PC-3 (cell line): ENCODE results near the gene ZYG11B. TPM values are rescaled to one million over a fixed set of nuclear protein-coding genes. Genes with fewer than 3 reads are reported as not detected.
"Not testable (repeated sequence)": the region's sequence is repeated elsewhere in the genome, so short reads cannot be mapped to it uniquely, and the experiment has no call there.

Experiments used
- ATAC-seq: fragments of 200-7000 bp; cut with Tn5 transposase; 2 replicates; pipeline ENCODE4 v1.9.1; 2020; ENCODE audit warnings: mild to moderate bottlenecking, moderate library complexity
- BruUV-seq: library from RNA; stranded (reverse); fragments of 400-500 nt; replicated peaks from 2 replicates; lab custom pipeline; 2021; lab: Mats Ljungman, UMichigan
- CTCF ChIA-PET: fragments of 300-600 bp; sonication (Branson Sonifier 250); formaldehyde crosslinking; loops from one replicate; lab custom pipeline; 2022; ENCODE audit warnings: antibody characterized with exemption; lab: Charles Lee
- POLR2A ChIA-PET: fragments of 300-600 bp; sonication (Branson Sonifier 250); formaldehyde crosslinking; loops from one replicate; lab custom pipeline; 2022; ENCODE audit warnings: antibody characterized with exemption; ENCODE audit not compliant: unreplicated experiment; lab: Charles Lee
- DNase-seq: peaks from one replicate; pipeline ENCODE4 v3.0.0-alpha.2; 2015
- H2AFZ ChIP-seq: fragments of 300-600 bp; sonication (generic); 2 replicates; pipeline ENCODE4 v1.6.0; 2016; ENCODE audit warnings: antibody characterized with exemption, low read length
- H3F3A ChIP-seq: fragments of 300-600 bp; sonication (generic); one replicate; pipeline ENCODE4 v1.6.0; 2017; ENCODE audit warnings: antibody characterized with exemption, low read length, control low read depth, mild to moderate bottlenecking; ENCODE audit not compliant: unreplicated experiment
- H3K27ac ChIP-seq: fragments of 300-600 bp; sonication (generic); 2 replicates; pipeline ENCODE4 v1.5.1; 2016; ENCODE audit warnings: mild to moderate bottlenecking, low read length
- H3K27me3 ChIP-seq: fragments of 300-600 bp; sonication (generic); 2 replicates; pipeline ENCODE4 v1.6.1; 2016; ENCODE audit warnings: low read length, mixed read lengths
- H3K36me3 ChIP-seq: fragments of 300-600 bp; sonication (generic); 2 replicates; pipeline ENCODE4 v1.6.1; 2016; ENCODE audit warnings: low read depth, mixed run types, low read length, mixed read lengths
- H3K4me1 ChIP-seq: fragments of 300-600 bp; sonication (generic); 2 replicates; pipeline ENCODE4 v1.5.1; 2016; ENCODE audit warnings: low read length; ENCODE audit not compliant: insufficient read depth
- H3K4me2 ChIP-seq: fragments of 300-600 bp; sonication (generic); 2 replicates; pipeline ENCODE4 v1.6.0; 2016; ENCODE audit warnings: low read length
- H3K4me3 ChIP-seq: fragments of 300-600 bp; sonication (generic); 2 replicates; pipeline ENCODE4 v1.5.1; 2016; ENCODE audit warnings: mild to moderate bottlenecking, low read length, mixed read lengths
- H3K79me2 ChIP-seq: fragments of 300-600 bp; sonication (generic); 2 replicates; pipeline ENCODE4 v1.6.1; 2017; ENCODE audit warnings: low read length, mixed read lengths
- H3K9ac ChIP-seq: fragments of 300-600 bp; sonication (generic); 2 replicates; pipeline ENCODE4 v1.6.0; 2016; ENCODE audit warnings: mild to moderate bottlenecking, low read length
- H3K9me2 ChIP-seq: fragments of 300-600 bp; sonication (generic); replicated peaks from 2 replicates; pipeline ENCODE4 v1.6.1; 2016; ENCODE audit warnings: mixed run types, low read length, mixed read lengths
- H3K9me3 ChIP-seq: fragments of 300-600 bp; sonication (generic); 2 replicates; pipeline ENCODE4 v1.6.1; 2016; ENCODE audit warnings: low read length, mixed read lengths
- H4K20me1 ChIP-seq: fragments of 300-600 bp; sonication (generic); 2 replicates; pipeline ENCODE4 v1.6.1; 2016; ENCODE audit warnings: low read length, mixed read lengths
- CTCF ChIP-seq: fragments of 300-600 bp; sonication (generic); conservative IDR thresholded peaks from 2 replicates; pipeline ENCODE4 v1.5.1; 2017; ENCODE audit warnings: antibody characterized with exemption, low read depth, mild to moderate bottlenecking, low read length
- EZH2 ChIP-seq: fragments of 300-600 bp; sonication (generic); IDR thresholded peaks from one replicate; pipeline ENCODE4 v1.6.1; 2017; ENCODE audit warnings: antibody characterized with exemption, mild to moderate bottlenecking, low read length; ENCODE audit not compliant: unreplicated experiment
- EZH2phosphoT487 ChIP-seq: fragments of 300-600 bp; sonication (generic); IDR thresholded peaks from 2 replicates; pipeline ENCODE4 v1.6.1; 2018; ENCODE audit warnings: mild to moderate bottlenecking, antibody characterized with exemption, low read length, borderline replicate concordance
- intact Hi-C: fragments of 100-400 bp; cut with micrococcal nuclease; formaldehyde crosslinking; loops from 2 replicates; pipeline ENCODE4 v1.9.0; 2023
- total RNA-seq: library from RNA; depleted of rRNA; stranded (reverse); fragments of >200 nt; gene quantifications from 2 replicates; pipeline ENCODE4 v1.2.3, GENCODE V29; 2014

Gene ZYG11B
- total RNA-seq, 1 experiment from 2014 or later, result 23.4 TPM

- no TSS peak for BruUV-seq
- no peak overlapping the region for H3K4me2 ChIP-seq
Observed at GRCh38 chr1:52746189-52746588, 19.9 kb downstream of the ZYG11B start.

GRCh38 chr1:52747450-52747849 is 21.2 kb downstream of the ZYG11B start:
- H3K27me3 ChIP-seq, result no peaks in the 10 kb centered on the region
- H3K79me2 ChIP-seq, result peaks cover 5% of the 10 kb centered on the region; the same call in 1 of the 2 replicates
- H3F3A ChIP-seq, result no peaks in the 10 kb centered on the region
- no peak overlapping the region for H3K4me2 ChIP-seq
- CTCF ChIA-PET, result no interaction called here
- no peak overlapping the region for H2AFZ ChIP-seq
- no peak overlapping the region for H3K27ac ChIP-seq
- H3K4me1 ChIP-seq, result peaks cover 4% of the 10 kb centered on the region; the same call in 1 of the 2 replicates
- ATAC-seq, result no peak
- BruUV-seq, result no TSS peak
- no peaks in the 10 kb centered on the region for H3K9me2 ChIP-seq
- H4K20me1 ChIP-seq, result no peaks in the 10 kb centered on the region
- no peaks in the 10 kb centered on the region for H3K36me3 ChIP-seq
- no peaks in the 10 kb centered on the region for H3K9me3 ChIP-seq
- intact Hi-C loops, result no loop called here
- no peak for TF ChIP-seq EZH2phosphoT487
- no peak for TF ChIP-seq CTCF
- TF ChIP-seq EZH2, result no peak
- H3K4me3 ChIP-seq, result no peak overlapping the region
- no peak for DNase-seq
- POLR2A ChIA-PET, result no interaction called here
- no peak overlapping the region for H3K9ac ChIP-seq

More at GRCh38 chr1:52746189-52746588, 19.9 kb downstream of the ZYG11B start:
- H3F3A ChIP-seq, result no peaks in the 10 kb centered on the region
- H3K36me3 ChIP-seq, result no peaks in the 10 kb centered on the region
- H3K9me2 ChIP-seq, result no peaks in the 10 kb centered on the region
- ChIA-PET CTCF (no interaction called here), POLR2A (no interaction called here)
- no peak overlapping the region for H3K9ac ChIP-seq
- no peaks in the 10 kb centered on the region for H3K9me3 ChIP-seq
- no peaks in the 10 kb centered on the region for H3K27me3 ChIP-seq
- H3K27ac ChIP-seq, result no peak overlapping the region
- no peak overlapping the region for H2AFZ ChIP-seq
- no peaks in the 10 kb centered on the region; the same call in 1 of the 2 replicates for H3K79me2 ChIP-seq
- no peak for ATAC-seq
- no peak for DNase-seq
- intact Hi-C loops, result no loop called here
- H3K4me3 ChIP-seq, result no peak overlapping the region
- no peak for TF ChIP-seq EZH2phosphoT487
- TF ChIP-seq EZH2, result no peak
- TF ChIP-seq CTCF, result no peak
- H4K20me1 ChIP-seq, result no peaks in the 10 kb centered on the region
- H3K4me1 ChIP-seq, result peaks cover 4% of the 10 kb centered on the region; the same call in 1 of the 2 replicates

GRCh38 chr1:52748119-52748518 is 21.9 kb downstream of the ZYG11B start:
- POLR2A ChIA-PET, result no interaction called here

GRCh38 chr1:52749496-52749895 is 23.2 kb downstream of the ZYG11B start:
- H2AFZ ChIP-seq, H4K20me1 ChIP-seq, H3K9me3 ChIP-seq, ATAC-seq, H3K27ac ChIP-seq, H3K4me1 ChIP-seq, H3K4me2 ChIP-seq, CTCF ChIA-PET, H3K9ac ChIP-seq, DNase-seq, H3F3A ChIP-seq, H3K36me3 ChIP-seq, H3K4me3 ChIP-seq, BruUV-seq, H3K9me2 ChIP-seq, H3K27me3 ChIP-seq, intact Hi-C loops: not testable (repeated sequence)
- POLR2A ChIA-PET, result interaction anchor here (0.6 kb wide), 1 partner anchor 201 kb away, joined by 4 read pairs; no protein-coding TSS in a partner anchor
- peaks cover 10% of the 10 kb centered on the region for H3K79me2 ChIP-seq

More at GRCh38 chr1:52748119-52748518, 21.9 kb downstream of the ZYG11B start:
- no peak for TF ChIP-seq EZH2
- no peak for TF ChIP-seq EZH2phosphoT487
- peak; percentile 54; the same call in 1 of the 2 replicates for TF ChIP-seq CTCF
- no peaks in the 10 kb centered on the region for H3F3A ChIP-seq
- BruUV-seq, result no TSS peak
- no peaks in the 10 kb centered on the region for H3K9me3 ChIP-seq
- peaks cover 8% of the 10 kb centered on the region for H3K79me2 ChIP-seq
- no peak overlapping the region for H2AFZ ChIP-seq
- no peaks in the 10 kb centered on the region for H4K20me1 ChIP-seq
- H3K4me2 ChIP-seq, result no peak overlapping the region
- H3K27ac ChIP-seq, result no peak overlapping the region
- intact Hi-C loops, result loop anchor here (1.0 kb wide), 1 partner anchor 47 kb away; no protein-coding TSS in a partner anchor
- H3K9ac ChIP-seq, result no peak overlapping the region
- CTCF ChIA-PET, result interaction anchor here (0.5 to 0.6 kb wide), 2 partner anchors 21 to 82 kb away, joined by 3 read pairs; no protein-coding TSS in a partner anchor
- no peak overlapping the region for H3K4me3 ChIP-seq
- H3K27me3 ChIP-seq, result no peaks in the 10 kb centered on the region
- H3K4me1 ChIP-seq, result peaks cover 4% of the 10 kb centered on the region; the same call in 1 of the 2 replicates
- H3K36me3 ChIP-seq, result no peaks in the 10 kb centered on the region
- ATAC-seq (no peak), DNase-seq (peak; percentile 38)
- no peaks in the 10 kb centered on the region for H3K9me2 ChIP-seq
